DMS53 (cell line): ENCODE data around the gene EGFL6.

Source experiments
- DNase-seq: peaks from one replicate; lab custom pipeline; 2025; lab: John Stamatoyannopoulos, UW

EGFL6 gene, protein sequence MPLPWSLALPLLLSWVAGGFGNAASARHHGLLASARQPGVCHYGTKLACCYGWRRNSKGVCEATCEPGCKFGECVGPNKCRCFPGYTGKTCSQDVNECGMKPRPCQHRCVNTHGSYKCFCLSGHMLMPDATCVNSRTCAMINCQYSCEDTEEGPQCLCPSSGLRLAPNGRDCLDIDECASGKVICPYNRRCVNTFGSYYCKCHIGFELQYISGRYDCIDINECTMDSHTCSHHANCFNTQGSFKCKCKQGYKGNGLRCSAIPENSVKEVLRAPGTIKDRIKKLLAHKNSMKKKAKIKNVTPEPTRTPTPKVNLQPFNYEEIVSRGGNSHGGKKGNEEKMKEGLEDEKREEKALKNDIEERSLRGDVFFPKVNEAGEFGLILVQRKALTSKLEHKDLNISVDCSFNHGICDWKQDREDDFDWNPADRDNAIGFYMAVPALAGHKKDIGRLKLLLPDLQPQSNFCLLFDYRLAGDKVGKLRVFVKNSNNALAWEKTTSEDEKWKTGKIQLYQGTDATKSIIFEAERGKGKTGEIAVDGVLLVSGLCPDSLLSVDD

DNA sequence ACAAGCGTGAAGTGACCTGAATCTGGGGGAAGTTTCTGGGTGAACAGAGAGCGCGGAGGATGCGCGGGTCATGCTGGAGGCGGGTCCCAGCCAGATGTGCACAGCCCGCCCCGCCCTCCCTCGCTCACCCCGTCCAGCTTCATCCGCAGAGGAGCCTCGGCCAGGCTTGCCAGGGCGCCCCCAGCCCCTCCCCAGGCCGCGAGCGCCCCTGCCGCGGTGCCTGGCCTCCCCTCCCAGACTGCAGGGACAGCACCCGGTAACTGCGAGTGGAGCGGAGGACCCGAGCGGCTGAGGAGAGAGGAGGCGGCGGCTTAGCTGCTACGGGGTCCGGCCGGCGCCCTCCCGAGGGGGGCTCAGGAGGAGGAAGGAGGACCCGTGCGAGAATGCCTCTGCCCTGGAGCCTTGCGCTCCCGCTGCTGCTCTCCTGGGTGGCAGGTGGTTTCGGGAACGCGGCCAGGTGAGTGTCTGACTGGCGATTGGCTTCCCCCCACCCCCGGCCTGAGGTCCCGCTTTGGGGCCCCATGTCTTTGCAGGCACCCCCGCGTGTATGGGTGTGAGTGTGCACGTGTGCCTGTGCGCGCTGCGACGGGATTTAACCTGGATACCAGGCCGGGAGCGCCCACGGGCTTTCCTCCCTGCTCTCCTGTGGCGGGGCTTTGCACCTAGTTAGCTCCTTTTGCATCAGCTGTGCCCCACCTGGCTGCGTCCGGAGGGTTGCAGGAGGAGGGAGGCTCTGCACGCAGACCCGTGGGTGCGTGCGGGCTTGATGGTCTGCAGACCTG is at the start of gene EGFL6:
TSS of gene EGFL6 (plus strand) at position 123 of the 782 bp plus-strand sequence. CDS start at position 384, 261 bp downstream.
- peak; percentile 14 for DNase-seq

DNA sequence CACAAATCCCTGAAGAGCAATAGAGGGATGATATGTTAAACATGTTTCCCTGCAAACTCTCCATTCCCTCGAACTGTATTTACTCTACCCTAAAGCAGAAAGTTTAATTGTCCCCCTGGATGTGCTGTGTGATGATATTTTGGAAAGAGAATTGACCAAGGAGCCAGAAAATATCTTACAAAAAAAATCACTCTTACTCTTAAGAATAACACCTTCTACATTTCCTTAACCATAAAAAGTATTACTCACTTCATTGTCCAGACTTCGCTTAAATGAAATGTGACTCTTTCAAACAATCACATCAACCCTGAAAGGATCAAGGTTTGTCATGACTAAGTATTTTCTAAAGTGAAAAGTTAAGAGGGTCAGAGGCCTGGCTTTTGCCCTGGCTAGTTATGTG is 49.0 kb upstream of the EGFL6 start:
- no peak for DNase-seq

DNA sequence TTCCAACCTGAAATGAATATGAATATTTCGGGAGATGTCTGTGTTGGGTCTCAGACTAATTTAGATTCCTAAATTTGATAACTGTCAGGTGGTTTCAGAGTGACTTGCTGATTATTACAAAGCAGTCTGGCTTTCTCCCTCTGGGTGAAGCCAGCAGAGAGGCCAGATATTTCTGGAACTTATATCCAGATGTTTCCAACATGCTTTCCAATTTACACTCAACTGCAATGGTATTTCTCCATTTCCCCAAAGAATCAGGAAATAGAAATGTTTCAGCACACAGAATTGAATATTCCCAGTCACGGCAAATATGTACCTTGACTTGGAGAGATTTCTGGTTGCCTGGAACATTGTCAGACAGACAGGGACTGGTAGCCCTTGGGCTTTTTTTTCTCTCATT is 48.5 kb upstream of the EGFL6 start:
- DNase-seq: no peak

GRCh38 chrX:13522811-13523210 is 46.6 kb upstream of the EGFL6 start:
- DNase-seq: no peak

DNA sequence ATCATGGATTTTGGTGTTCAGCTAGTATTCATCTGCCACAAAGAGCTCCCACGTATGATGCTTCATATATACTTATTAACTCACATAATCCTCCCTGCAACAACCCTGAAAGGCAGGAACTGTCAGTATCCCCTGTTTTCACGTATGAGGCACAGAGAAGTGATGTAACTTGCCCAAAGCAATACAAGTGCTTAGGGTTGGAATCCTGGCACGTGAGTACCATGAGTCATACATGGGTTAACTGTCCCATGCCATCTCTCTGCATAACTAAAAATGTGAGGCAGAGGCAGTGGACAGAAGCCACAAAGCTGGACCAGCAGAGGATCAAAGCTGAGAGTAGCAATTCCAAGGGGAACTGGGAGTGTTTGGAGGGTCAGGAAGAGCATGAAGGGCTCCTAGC is 35.7 kb upstream of the EGFL6 start:
- DNase-seq: peak; percentile 3

GRCh38 chrX:13535376-13536165 is 33.8 kb upstream of the EGFL6 start:
- DNase-seq: no peak

DNA sequence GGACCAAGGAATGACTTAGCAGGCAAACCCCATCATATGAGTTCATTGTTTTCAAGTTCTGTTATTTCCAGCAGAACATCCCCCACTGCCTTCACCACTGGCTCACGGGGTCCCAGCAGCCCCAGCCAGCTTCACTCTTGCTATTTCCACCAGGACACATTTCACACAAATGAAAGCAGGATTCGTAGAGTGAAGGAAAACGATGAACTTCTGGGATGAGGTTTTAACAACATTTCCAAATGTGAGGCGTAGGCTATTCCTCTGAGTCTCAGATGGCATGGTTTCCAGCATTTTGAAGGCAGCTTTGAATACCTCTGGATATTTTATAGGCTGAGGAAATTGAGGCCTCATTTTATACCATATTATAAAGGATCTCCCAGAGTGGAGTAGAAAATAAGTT is 32.9 kb upstream of the EGFL6 start:
- DNase-seq: no peak

GRCh38 chrX:13538414-13538813 is 31.0 kb upstream of the EGFL6 start:
- no peak for DNase-seq

- DNase-seq: no peak
Observed at GRCh38 chrX:13540602-13541001, 28.8 kb upstream of the EGFL6 start.

GRCh38 chrX:13545726-13546125 is 23.7 kb upstream of the EGFL6 start:
- DNase-seq: no peak

DNA sequence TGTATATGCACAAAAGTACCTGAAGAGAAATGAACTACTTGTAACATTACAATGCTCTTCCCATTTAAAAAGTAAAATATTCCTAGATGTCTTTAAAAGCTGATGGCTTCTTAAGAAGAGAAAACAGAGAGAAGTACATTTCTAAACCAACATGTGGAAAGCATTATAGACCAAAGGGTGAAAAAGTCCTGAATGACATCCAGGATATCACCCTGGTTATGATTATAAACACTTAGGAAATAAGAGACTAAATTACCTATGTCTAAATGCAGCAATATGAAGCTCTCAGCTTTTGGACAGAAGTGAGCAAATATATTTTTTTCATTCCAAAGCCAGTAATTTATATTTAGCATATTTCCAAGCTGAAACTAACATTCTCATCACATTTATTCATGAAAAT is 21.7 kb upstream of the EGFL6 start:
- no peak for DNase-seq

DNA sequence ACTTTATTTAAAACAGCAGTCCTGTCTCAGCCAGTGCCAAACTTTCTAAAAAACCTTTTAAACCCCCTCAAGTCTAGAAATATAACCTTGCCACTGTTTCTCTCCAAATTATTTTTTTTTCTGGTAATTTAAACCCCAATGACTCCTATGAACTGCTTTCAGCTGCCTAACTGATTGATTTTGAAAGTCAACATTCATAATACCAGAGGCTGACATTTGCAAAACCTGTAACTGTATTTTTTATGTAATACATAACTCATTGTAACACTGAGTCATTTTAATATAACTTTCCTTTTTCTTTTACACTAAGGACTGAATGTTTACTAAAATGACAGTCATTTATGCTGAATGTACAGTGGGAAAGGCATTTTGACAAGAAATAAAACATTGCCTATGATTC is 19.1 kb upstream of the EGFL6 start:
- DNase-seq: no peak

- no peak for DNase-seq
Observed at GRCh38 chrX:13551610-13552009, 17.8 kb upstream of the EGFL6 start.

DNA sequence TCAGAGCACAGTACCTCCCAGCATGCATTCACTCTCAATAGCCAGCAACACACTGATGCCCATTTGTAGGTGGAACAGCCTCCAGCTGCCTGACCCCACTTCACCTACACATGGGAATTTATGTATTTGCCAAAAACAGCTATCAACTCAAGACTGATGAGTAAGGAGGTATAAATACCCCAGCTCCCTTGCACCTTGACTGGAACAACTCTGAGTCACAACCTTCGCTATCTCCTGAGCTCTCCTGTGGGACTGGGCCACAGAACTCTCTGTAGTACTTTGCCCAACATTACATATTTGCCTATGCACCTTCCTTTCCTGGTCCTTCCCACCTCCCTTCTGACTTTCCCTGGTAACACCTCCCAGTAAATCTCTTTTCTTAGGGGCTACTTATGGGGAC is 16.5 kb upstream of the EGFL6 start:
- no peak for DNase-seq

DNA sequence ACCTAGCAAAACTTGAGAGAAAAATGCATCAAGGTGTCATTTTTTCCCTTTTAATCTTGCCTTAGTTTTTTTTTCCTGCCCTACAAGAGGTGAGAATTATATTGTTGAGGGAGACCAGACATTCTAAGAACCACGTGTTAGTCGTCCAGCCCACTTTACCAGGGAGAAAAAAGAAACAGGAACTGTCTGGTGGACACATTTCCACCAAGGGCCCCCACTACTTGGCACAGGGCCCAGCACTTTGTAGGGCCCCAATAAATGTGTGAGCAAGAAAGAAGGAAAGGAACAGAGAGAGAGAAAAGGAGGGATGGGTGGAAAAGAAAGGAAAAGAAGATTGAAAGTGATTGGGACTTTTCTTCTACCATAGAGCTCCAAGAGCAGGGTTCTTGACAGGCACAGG is 3.9 kb upstream of the EGFL6 start:
- no peak for DNase-seq

GRCh38 chrX:13570261-13570605 is 832 bp downstream of the EGFL6 start:
- no peak for DNase-seq

DNA sequence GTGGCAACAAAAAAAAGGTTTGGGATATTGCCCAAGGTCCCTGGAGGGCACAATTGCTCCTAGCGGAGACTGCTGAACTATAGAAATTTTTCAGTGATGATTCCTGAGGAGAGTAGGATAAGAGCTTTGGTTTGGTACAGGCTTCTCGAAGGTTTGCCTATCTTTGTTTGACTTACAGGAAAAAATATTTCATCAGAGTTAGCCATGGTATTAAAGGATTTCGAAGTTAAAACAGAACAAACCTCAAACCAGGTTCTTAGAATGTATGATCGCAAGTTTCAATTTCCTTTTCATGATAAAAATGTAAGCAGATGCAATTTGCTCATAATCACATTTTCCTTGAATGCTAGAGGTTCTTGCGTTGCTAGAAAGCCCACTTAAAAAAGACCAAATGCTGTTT is 1.7 kb downstream of the EGFL6 start:
- no peak for DNase-seq

GRCh38 chrX:13574600-13574999 is 5.2 kb downstream of the EGFL6 start:
- no peak for DNase-seq

DNA sequence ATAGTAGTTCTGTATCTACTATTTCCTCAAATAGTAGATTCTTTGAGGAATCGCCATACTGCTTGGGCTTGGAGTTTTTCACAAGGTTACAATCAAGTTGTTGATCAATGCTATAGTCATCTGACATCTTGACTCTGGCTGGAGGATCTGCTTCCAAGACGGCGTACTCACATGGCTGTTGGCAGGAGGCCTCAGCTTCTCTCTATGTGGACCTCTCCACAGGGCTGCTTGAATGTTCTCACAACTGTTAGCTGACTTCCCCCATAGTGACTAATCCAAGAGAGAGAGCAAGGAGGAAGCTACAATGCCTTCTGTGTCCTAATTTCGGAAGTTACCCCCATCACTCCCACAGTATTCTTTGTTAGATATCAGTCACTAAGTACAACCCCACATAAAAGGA is 10.3 kb downstream of the EGFL6 start:
- no peak for DNase-seq

DNA sequence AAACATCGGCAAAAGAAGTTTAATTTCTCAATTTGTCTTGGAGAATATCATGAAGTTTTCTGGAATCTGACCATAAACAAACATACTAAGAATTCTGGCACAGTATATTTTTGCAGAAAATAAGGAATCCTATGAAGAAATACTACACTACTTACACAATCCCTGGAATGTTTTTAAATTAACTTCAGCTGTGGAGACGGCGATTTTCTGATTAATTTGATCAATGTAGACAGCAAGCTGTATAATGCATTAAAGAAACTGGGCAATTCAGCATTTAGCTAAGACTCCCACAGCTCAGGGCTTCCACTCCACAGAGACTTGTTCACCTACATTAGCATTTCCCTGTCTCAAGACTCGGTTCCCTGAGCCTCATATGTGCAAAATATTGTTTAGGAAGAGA is 12.2 kb downstream of the EGFL6 start:
- no peak for DNase-seq

- DNase-seq: no peak
Observed at GRCh38 chrX:13587786-13588477, 18.5 kb downstream of the EGFL6 start.

DNA sequence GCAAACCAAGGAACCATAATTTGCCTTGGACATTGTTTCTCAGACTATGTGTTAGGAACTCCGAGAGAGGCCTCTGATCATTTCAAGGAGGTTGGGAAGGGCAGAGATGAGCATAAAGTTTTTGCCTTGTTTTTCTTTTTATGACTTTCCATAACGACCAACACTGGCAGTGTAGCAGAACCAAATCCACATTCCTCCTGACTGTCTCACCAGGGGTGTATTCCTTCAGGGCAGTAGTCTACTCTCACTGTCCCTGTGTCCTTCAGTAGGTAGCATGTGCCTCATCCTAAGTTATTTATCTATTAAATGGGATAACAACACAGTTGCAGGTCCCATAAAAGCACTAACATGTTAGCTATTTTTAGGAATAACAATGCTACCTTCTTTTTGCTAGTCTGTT is 20.8 kb downstream of the EGFL6 start:
- no peak for DNase-seq
